Stimulated activated CD4-positive, alpha-beta T cell treated with anti-CD3 and anti-CD28 coated beads, TNF-alpha, amount 100 ng/mL, for 4 hours (primary cell): ENCODE results near the gene HYAL1.
"Not testable (repeated sequence)": the region's sequence is repeated elsewhere in the genome, so short reads cannot be mapped to it uniquely, and the experiment has no call there.

Source experiments
- DNase-seq, 3 experiments: peaks; one replicate each; pipeline ENCODE4 v3.0.0-alpha.2; 2020; ENCODE audit warnings: low read depth in 3 of 3

Gene HYAL1

DNA sequence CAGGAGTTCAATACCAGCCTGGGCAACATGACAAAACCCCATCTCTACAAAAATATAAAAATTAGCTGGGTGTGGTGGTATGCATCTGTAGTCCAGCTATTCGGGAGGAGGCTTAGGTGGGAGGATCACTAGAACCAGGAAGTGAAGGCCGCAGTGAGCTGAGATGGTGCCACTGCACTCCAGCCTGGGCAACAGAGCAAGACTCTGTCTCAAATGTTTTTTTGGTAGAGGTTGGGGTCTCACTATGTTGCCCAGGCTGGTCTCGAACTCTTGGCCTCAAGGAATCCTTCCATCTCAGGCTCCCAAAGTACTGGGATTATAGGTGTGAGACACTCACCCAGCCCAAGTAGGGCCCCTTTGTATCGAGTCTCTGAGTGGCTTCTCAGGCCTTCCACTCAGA lies 9.3 kb downstream of the HYAL1 start:
- DNase-seq, result no peak

DNA sequence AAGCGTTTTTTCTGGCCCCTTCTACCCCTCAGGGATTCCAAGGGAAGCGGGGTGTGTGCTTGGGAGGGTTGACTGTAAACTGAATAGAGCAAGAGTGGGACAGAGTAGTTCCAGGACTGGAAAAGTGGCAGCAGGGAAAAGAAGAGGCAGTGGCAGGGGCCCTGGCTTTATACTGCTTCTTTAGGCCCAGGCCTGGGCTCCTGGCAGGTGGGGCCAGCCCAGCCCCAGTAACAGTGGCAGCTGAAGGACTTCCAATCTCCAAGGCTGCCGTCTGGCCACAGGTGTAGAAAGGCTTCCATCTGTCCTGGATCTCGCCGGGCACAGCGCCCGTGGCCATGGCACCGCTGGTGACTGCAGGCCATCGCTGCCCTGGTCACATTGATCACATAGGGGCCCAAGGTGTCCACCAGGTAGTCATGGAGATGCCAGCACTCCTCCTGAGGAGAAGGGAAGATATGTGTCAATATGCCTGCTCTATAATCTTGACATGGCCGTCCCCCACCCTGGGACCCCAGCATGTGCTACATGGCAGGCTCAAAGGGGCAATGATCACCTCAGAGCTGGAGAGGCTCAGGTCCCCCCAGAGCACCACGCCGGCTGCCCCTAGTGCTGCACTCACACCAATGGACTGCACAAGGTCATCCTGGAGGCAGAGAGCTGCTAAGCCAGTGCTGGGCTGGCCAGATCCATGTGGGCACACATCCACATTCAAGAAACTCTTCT lies 10.1 kb downstream of the HYAL1 start:
- no peak for DNase-seq

DNA sequence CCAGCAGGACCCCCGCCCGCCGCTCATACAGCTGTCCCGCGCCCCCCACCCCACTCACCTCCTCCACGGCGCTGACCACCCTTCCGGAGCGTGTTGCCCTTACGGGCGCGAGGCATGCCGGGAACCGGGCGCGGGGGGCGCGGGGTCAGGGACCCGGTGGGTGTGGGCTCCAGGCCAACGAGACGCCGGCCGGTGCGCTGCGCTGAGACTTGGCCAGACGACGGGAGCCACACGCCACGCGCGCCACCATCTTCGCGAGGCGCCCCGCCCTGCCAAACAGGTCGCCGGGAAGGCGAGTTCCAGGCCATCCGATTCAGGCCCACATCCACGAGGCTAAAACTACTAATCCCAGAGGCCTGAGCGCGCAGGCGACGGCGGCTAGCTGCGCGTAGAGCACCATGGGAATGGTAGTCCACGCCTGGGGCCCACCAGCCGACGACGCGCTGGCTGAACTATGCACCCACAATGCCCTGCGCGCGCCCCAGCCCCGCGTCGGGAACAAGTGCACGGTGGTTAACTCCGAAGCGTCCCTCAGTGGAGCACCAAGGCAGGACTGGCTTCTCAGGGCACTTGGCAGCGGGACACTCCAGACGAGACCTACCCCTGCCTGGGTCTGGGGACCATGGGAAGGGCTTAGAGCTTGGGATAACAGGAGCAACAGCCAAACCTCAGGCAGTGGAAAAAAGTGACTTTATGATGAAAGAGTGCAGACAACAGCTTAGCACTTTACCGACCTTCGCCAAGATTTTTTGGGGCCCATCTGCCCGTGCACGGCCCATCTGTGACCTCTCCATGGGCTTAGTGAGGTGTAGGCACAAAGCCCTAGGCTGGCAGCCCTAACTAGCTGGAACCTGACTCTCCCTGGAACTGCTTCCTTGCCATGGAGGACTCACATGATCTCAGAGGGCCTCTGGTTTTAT lies 11.0 kb downstream of the HYAL1 start, which contains the start of gene IFRD2:
Gene IFRD2 (minus strand): TSS at position 271 of the 920 bp plus-strand sequence. CDS start 155 bp downstream, at position 116.
- peak; percentile 81 to 93 (median 93) for DNase-seq

DNA sequence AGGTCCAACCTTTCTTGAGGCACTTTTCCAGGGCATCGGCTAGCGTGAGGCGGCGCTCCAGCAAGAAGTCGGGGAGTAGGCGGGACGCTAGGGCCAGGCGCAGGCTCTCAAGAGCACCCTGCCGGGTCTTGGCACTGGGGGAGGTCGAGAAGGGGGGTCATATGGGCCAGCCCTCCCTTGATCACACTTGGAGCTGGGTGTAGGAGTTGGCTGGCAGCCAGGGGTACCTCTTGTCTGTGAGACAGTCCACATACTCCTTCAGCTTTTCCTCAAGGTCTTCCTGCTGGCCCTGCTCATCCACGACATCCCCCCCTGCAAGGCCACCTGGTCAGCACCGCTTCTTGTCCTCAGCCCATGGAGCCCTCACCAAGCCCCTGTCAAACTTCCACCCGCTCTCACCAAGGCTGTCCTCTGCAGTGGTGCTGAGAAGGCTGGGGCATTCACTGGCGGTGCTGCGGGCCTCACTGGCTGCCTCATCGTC lies 13.2 kb downstream of the HYAL1 start:
- DNase-seq, result no peak

DNA sequence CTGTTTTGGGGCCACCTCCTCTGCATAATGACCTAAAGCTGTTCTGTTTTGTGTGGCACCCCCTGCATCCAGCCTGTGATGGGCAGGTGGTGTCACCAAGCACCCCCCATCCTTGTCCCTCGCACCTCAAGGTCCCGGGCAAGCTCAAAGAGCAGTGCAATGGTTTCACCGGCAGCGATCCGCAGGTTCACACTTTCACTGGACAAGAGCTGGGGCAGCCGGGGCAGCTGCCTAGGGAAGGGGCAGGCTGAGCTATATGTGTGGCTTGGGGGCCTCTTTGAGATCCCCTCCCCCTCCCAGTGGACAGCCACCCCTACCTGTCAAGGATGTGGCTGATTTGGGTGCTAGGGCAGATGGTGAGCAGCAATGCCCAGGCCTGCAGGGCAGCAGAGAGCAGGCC lies 14.2 kb downstream of the HYAL1 start:
- no peak for DNase-seq

DNA sequence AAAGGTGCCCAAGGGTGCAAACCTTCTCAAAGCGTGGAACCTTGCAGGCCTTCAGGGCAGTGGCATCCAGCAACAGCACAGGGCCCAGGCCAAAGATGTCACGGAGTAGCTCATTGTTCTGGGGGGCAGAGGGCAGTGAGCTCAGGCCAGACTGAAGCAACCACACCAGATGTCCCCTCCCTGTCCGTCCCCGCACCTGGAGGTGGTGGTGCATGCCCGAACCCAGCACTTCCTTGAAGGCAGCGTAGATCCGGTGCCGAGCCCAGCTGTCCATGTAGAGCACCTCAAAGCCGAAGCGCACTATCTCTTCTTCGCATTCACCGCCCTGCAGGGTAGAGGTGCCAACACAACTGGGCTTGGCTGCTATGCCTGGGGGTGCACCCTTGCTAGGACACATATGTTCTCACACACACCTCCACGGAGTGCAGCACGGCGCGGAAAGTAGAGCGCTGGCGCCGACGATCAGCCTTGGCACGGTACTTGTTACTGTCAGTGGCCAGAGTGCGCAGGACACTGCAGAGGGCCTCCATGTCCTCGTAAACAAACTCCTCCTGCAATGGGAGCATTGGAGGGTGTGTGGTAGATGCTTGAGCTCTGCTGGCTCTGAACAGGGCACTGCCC lies 14.9 kb downstream of the HYAL1 start:
- DNase-seq, result no peak

DNA sequence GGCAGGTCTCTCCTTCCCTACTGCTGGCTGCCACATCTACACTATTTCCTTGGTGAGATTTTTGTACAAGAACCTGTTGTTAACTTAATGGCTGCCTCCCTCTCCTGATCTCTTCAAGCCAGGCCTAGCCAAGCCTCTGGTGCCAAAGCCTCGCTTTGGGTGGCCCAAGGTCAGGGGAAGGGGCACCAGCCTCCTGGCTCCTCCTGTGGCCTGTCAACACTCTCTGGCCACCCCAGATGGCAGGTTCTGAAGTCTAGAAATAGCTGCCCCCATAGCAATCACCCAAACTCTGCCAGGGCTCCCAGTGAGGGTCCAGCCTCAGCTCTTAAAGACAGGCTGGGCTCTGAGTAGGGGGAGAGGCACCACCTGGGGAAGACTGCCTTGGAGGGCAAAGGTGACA lies 16.1 kb downstream of the HYAL1 start:
- DNase-seq, result no peak

DNA sequence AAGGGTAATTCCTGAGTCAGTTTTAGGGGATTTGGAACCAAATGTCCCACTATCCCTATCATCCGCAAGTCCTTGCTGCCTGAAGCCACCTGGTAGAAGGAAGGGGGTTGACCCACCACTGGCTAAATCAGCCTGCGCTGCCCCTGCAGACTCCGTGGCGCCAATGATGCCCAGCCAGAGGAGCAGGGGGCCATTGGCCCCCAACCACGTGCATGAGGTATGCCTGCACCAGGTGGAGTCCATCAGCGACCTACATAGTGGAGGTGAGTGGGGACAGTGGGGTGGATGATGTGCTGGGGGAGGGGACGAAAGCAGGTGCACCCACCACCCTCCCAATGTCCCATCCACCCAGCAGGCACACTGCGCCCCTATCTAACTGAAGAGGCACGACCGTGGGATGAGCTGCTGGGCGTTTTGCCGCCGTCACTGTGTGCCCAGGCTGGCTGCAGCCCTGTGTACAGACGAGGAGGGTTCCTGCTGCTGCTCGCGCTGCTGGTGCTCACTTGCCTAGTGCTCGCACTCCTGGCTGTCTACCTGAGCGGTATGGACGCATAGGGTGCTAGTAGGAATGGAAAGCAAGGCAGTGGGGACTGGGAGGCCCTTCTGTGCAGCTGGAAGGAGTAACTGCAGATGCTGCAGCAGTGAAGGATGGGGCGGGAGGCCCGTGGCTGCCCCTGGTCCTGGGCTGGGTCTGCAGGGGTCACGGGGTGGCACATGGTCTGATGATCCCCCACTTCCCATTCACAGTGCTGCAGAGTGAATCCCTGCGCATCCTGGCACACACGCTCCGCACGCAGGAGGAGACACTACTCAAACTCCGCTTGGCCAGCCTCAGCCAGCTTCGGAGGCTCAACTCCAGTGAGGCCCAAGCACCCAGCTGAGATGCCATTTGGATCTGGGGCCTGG lies 16.8 kb downstream of the HYAL1 start:
- no peak for DNase-seq

DNA sequence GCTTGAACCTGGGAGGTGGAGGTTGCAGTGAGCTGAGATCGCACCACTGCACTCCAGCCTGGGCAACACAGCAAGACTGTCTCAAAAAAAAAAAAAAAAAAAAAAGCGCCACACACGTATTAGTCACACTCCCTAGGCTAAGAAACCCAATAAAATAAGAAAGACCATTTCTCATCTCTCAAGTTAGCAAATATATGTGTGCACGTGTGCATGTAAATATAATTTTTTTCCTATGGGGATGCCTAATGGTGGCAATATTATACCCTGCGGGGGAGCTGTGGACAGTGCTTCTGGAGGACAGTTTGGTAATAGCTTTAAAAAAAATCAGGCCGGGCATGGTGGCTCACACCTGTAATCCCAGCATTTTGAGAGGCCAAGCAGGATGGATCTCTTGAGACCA lies 19.3 kb downstream of the HYAL1 start:
- DNase-seq, result not testable (repeated sequence)

DNA sequence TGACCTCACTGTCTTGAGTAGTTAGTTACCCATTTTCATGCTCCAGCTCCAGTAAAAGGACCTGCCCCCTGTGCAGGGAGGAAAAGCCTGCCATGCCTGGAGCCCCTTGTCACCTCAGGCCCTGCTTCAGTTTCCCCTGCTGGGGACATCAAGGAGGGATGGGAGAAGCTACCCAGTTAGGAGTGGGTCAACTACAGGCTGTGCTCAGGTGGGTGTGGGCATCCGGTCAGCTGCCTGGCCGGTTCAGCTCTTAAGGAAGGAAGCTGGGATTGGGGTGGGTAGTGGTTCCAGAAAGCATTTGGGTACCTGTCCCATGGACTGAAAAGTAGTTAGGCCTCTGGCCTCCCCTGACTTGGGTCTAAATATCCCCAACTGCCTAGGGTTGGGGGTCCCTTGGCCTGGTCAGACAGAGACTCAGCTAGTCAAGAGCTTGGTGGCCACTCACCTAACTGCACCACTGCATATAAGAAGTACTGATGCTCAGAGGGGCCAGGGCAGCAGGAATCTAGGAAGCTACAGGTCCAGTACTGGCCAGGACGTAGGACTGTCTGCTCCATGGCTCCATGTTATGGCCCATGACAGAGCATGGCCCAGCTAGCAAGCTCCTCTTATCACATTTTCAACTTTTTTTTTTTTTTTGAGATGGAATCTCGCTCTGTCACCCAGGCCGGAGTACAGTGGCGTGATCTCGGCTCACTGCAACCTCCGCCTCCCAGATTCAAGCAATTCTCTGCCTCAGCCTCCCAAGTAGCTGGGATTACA lies 23.9 kb downstream of the HYAL1 start:
- DNase-seq, result no peak

DNA sequence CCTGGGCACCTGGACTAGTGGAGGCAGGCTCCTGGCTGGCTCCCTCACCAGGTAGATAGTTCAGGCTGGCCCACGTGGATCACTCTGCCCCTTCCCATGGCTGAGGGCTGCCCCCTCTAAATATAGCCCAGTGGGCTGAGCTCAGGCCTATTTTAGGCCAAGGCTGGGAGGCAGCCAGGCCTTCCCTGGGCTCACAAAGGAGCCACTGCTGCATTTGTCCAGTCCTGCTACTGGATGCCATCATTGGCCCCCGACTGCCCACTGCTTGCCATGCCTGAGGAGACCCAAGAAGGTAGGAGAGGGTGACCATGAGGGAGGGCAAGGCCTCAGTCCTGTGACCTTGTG lies 24.5 kb downstream of the HYAL1 start, which contains the start of gene LSMEM2:
Gene LSMEM2 (plus strand): TSS at position 208 of the 345 bp plus-strand sequence. CDS start 27 bp downstream, at position 235.
- no peak for DNase-seq

DNA sequence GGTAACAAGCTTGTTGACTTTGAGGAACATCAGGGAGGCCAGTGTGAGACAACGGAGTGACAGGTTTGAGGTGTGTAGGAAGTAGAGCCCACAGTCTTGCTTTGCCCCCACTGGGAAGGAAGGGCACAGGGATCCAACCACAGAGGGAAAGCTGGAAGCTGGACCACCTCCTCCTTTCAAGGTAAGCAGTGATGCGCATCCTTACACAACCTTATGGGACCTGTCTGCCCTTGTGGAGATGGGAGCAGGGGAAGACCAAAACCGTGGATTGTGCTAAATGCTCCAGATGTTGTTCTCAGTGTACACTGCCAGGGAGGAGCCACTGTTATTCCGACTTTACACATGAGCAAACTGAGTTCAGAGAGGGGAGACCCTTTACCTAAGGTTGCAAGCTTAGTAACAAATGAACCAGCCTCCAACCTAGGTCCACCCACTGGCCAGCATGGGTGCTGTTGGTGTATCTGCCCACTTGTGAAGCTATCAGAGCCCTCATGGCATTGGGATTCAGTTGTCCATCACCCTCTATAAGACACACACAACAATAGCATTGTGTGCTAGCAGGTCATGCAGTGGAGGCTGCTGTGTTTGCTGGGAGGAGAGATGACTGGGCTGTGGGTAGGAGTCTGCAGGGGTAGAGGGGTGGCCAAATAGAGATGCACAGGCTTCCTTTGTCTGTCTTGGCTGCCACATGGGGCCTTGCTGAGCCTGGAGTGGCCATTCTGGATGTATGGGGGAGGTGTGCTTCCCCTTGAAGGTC lies 25.1 kb downstream of the HYAL1 start:
- no peak for DNase-seq

DNA sequence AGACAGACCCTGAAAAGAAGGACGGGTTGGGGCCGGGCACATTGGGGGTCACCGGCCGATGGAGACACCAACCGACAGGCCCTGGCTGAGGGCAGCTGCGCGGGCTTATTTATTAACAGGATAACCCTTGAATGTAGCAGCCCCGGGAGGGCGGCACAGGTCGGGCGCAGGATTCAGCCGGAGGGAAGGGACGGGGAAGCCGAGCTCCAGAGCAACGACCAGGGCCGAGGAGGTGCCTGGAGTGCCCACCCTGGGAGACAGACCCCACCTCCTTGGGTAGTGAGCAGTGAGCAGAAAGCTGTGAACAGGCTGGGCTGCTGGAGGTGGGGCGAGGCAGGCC lies 26.6 kb downstream of the HYAL1 start:
- DNase-seq, result no peak

DNA sequence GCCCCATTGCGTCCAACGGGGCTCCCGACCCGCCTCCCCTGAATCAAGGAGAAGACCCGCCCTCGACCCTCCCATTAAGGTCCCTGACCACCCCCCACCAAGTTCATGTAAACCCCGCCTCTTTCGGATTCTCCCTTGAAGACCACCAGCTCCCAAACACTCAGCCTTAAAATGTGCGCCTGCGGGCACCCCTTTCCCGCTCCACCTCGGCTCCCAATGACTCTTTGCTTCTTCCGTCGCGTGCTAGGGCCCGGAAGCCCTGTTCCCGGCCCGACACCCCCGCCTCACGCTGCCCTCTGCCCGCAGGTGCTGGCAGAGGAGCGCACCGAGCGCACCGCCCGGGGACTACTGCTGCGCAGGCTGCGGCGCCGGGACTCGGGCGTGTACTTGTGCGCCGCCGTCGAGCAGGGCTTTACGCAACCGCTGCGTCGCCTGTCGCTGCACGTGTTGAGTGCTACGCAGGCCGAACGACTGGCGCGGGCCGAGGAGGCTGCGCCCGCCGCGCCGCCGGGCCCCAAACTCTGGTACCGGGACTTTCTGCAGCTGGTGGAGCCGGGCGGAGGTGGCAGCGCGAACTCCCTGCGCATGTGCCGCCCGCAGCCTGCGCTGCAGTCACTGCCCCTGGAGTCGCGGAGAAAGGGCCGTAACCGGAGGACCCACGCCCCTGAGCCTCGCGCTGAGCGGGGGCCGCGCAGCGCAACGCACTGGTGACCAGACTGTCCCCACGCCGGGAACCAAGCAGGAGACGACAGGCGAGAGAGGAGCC lies 27.2 kb downstream of the HYAL1 start:
- no peak for DNase-seq

DNA sequence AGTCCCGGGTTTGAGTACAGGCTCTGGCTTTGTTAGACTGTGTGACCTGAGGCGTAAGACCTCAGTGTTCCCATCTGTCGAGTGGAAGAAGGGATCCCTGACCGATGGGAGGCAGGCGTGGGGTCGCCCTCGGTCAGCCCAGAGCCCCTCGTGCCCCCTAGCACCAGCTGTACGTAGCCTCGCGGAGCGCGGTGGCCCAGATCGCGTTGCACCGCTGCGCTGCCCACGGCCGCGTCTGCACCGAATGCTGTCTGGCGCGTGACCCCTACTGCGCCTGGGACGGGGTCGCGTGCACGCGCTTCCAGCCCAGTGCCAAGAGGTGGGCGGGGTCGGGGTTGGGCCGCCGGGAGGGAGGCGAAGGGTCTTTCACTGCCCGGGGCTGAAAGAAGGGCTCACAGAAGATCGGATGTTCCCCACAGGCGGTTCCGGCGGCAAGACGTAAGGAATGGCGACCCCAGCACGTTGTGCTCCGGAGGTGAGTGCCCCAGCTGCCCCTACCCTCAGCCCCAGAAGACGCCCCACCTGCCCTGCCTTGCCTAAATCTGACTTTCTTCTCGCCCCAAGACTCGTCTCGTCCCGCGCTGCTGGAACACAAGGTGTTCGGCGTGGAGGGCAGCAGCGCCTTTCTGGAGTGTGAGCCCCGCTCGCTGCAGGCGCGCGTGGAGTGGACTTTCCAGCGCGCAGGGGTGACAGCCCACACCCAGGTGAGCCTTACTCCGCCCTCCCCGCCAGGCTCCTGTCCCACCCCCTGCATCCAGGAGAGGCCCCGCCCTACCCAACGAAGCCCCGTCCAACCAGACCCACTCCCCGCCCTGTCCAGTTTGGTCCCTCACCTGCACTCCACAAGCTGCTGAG lies 28.0 kb downstream of the HYAL1 start:
- no peak for DNase-seq

DNA sequence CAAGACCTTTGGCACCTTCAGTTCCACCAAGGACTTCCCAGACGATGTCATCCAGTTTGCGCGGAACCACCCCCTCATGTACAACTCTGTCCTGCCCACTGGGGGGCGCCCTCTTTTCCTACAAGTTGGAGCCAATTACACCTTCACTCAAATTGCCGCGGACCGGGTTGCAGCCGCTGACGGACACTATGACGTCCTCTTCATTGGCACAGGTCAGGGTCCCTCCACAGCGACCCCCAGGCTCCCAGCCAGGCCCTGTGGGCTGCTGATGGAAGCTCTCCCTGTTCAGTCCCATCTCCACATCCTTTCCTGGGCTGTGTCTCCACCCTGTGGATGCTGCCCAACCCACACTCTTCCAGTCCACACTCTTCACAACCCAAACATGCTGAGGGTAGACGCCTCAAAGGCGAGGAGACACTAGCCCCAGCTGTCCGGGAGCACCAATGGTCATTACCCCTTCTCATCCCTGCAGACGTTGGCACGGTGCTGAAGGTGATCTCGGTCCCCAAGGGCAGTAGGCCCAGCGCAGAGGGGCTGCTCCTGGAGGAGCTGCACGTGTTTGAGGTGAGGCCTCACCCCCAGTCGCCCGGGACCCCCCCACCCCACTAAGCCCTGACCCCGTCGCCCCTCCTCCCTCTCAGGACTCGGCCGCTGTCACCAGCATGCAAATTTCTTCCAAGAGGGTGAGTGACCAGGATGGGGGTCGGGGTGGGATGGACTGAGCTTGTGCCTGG lies 28.8 kb downstream of the HYAL1 start:
- DNase-seq, result peak; percentile 40 to 55 (median 54)

DNA sequence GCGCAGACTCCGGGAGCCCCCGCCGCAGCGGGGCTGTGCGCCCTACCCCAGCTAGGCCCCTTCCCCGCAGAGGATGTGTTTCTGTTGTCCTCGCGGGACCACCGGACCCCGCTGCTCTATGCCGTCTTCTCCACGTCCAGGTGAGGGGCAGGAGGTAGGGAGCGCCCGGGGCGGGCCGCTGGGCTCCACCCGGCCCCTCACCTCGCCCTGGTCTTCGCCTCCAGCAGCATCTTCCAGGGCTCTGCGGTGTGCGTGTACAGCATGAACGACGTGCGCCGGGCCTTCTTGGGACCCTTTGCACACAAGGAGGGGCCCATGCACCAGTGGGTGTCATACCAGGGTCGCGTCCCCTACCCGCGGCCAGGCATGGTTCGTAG lies 29.7 kb downstream of the HYAL1 start:
- no peak for DNase-seq
